GM19043 (cell line): ENCODE measurements around the gene EEF1AKMT4.
"Not testable (repeated sequence)": the region's sequence is repeated elsewhere in the genome, so short reads cannot be mapped to it uniquely, and the experiment has no call there.

Experiments
- ATAC-seq: cut with Tn5 transposase; IDR thresholded peaks from one replicate; pipeline ENCODE4 v1.9.1; 2021; ENCODE audit warnings: low read depth; ENCODE audit not compliant: unreplicated experiment

Gene EEF1AKMT4

DNA sequence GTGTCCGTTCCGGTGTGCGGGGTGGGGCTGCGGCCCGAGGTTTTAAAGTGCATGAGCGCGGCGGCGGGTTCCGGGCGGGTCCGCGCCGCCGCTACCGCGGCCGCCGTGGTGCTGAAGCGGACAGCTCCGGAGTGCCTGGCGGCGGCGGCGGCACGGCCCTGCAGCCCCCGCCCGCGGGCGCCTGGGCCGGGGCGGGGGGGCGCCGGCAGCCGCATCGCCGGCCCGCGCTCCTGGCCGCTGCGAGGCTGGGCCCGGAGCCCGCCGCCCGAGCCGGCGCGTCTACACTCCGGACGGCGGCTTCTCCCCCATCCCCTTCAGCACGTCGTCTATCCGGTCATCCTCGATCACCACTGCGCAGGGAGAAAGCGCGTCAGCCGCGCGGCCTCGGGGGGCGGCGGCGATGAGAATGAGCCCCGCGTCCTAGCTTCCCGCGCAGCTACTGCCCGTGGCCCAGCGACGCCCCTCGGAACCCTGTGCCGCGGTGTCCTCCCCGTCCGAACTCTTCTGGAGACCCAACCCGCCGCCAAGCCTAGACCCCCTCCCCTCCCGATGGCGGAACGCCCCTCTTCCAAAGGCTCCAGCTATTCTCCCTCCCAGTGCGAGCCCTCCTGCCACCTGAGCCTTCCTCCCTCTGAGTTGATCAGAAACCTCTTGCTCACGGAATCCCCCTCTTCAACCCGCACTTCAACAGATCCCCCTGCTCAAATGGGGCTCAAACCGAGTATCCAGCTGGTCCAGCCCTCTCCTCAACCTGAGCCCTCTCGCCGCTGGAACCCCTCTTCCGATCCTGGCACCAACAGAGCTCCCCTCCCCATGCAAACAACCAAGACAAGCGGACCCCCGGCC is 10.6 kb downstream of the EEF1AKMT4 start:
- no peak for ATAC-seq

DNA sequence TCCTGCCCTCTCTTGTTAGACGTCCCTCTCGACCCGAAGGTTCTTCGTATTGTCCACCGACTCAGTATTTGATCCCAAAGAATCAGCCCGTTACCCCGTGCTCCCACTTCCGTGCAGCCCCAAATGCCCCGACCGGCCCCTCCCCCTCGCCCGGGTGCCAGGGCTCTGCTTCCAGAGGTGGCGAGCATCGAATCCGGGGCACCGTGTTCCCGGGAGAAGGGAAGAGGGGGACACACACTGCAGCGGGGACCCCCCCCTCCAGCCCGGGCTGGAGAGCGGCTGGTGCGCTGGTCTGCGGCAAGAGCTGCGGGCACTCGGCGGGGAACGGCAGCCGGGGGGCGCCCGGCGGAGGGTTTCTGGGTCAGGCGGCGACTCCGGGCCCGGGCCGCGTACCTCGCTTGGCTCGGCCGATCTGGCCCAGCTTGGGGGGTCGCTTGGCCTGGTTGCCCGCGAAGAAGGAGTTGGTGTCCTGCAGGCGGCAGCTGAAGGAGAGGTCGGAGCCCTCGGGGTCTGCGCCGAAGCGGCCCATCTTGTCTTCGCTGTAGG is 11.3 kb downstream of the EEF1AKMT4 start:
- ATAC-seq = no peak

DNA sequence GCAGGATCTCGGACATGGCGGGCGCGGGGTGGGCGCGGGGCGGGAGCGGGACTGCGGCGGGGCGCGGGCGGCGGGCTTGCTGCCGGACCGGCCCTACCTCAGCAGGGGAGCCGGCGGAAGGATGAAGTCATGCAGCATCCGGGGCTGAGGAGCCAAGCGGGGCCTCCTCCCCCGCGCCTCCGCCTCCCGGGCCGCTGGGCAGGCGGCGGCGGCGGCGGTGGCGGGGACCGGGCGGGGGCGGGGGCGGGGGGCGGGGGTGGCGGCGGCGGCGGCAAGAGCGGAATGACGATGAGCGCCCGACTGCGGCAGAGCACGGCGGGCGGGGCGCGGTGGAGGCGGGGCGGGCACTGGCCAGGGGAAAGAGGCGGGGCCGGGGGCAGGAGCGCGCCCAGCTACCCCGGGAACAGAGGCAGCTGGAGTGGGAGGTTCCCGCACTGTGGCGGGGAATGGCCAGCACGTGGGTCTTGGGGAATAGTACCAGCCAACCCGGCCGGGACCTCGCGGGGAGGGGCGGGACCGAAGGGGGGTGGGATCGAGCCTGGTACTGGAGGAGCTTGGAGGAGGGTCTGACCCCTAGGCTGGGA is 11.9 kb downstream of the EEF1AKMT4 start, which contains the start of gene CAMK2N2:
Gene CAMK2N2, minus strand, starts transcription at position 284 of the 584 bp plus-strand sequence. Its CDS starts 268 bp downstream, at position 16.
- no peak for ATAC-seq

- ATAC-seq = no peak
Observed at GRCh38 chr3:184261854-184262763, 12.6 kb downstream of the EEF1AKMT4 start.

DNA sequence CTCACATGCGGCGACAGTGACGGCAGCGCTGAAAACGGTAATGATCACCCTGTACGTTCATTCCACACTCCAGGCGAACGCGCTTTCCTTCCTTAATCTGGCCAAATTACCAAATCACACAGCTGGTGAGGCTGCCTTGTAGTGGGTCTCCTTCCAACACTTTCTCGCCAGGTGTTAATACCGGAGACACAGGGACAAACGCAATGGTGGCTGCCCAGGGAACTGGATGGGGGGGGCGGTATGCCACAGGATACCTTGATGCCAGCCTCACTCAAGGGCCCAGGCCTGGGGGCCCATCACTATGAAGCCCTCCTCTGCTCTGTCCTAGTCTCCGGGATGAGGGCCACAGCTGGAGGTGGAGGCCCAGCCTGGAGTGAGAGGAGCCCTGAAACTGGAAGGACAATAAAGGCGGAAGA is 13.3 kb downstream of the EEF1AKMT4 start:
- no peak for ATAC-seq

- not testable (repeated sequence) for ATAC-seq
Observed at GRCh38 chr3:184267249-184267648, 17.8 kb downstream of the EEF1AKMT4 start.

DNA sequence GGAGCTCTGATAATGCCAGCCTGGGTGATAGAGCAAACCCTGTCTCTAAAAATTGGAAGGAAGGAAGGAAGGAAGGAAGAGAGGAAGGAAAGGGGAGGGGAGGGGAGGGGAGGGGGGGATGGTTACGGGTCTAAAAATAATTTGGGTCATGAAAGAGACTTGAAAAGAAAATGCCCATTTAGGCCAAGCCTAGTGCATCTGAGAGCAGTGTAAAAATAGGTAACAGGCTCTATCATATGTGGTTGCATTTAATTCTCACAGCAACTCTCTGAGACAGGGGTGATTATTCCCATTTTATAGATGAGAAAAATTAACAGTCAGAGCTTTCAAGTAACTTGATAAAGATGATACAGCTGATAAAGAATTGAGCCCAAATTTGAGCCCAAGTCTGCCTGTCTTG is 22.8 kb downstream of the EEF1AKMT4 start:
- no peak for ATAC-seq

- ATAC-seq = no peak
Observed at GRCh38 chr3:184275381-184275701, 25.9 kb downstream of the EEF1AKMT4 start.

GRCh38 chr3:184275961-184276910 is 26.8 kb downstream of the EEF1AKMT4 start, which contains the start of gene ECE2:
TSS of gene ECE2 (plus strand) at chr3:184276022. CDS start at chr3:184276154, 132 bp downstream.
- ATAC-seq = no peak

DNA sequence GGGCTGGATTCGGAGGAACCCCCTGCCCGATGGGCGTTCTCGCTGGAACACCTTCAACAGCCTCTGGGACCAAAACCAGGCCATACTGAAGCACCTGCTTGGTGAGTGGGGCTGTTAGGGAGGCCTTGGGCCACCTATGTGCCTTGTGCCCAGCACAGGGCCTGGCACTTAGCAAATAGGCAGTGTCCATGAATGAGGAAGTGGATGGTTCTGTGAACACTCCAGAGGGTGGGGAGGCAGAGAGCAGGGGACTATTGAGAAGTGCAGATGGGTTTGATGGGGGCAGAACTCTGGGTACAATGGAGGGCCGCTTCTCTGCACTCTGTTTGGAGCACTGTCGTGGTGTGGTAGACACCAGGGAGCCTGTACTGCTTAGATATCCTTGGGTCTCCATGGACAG is 27.9 kb downstream of the EEF1AKMT4 start:
- no peak for ATAC-seq

DNA sequence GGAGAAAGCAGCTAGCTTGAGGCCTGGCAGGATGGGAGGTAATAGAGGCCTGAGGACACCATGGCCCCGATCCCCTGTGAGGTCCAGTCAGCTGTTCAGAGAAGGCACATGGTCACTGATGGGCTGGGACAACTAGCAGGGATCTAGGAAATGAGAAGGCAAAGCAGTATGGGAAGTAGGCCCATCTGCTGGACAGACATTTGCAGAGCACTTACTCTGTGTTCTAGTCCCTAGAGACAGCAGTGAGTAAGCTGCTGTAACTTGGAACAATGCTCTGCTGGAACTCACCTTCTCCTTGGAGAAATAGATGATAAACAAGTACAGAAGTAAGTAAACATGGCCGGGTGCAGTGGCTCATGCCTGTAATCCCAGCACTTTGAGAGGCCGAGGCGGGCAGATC is 33.5 kb downstream of the EEF1AKMT4 start:
- no peak for ATAC-seq

DNA sequence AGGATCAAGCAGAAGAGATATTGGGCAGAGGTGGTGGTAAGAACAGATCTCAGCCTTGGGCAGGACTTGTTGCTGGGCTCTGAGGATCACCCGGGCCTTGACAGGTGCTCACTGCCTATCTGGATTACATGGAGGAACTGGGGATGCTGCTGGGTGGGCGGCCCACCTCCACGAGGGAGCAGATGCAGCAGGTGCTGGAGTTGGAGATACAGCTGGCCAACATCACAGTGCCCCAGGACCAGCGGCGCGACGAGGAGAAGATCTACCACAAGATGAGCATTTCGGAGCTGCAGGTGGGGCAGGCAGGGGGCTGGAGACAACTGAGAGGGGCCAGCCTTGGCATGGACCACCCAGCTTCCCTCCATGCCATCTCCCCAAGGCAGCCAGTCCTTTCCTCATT is 34.2 kb downstream of the EEF1AKMT4 start:
- ATAC-seq = no peak

DNA sequence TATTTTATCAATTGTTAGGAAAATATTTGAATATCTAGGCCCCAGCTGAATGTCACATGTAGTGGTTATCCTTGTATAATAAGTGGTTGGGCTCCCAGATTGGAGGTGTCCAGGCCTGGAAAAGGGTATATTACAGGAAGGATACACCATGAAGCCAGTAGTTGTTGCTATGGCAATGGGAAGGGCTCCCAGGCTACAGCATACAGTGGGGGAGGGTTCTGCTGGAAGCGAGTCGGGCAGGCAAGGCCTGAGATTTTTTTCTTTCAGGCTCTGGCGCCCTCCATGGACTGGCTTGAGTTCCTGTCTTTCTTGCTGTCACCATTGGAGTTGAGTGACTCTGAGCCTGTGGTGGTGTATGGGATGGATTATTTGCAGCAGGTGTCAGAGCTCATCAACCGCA is 35.2 kb downstream of the EEF1AKMT4 start:
- no peak for ATAC-seq

DNA sequence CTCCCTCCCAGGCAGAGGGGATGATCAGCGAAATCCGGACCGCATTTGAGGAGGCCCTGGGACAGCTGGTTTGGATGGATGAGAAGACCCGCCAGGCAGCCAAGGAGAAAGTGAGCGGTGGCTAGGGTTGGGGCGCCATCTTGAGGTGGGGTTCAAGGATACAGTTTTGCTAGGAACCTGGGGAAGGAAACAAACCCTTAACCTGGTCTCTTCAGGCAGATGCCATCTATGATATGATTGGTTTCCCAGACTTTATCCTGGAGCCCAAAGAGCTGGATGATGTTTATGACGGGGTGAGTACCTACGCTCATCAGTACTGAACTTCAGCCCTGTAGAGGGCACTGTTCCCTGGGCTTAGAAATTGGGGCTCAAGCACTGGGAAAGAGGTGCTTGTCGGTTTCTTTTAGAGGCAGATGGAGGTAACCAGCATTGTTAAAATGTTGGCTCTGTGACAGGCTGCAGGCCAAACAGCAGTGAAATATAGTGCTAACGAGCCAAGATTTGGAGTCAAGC is 40.0 kb downstream of the EEF1AKMT4 start:
- ATAC-seq = no peak

DNA sequence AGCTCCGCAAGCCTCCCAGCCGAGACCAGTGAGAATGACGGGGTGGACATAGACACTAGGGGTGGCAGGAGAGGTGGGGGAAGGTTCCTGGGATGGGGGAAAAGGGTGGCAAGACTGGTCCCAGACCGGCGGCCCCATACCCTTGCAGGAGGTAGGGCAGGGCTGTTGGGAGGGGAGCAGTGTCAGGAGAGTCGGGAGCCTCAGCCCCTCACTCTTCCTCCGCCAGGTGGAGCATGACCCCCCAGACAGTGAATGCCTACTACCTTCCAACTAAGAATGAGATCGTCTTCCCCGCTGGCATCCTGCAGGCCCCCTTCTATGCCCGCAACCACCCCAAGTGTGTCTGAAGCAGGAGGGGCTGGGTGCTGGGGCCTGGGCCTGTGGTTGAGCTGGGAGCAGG is 40.9 kb downstream of the EEF1AKMT4 start:
- no peak for ATAC-seq

DNA sequence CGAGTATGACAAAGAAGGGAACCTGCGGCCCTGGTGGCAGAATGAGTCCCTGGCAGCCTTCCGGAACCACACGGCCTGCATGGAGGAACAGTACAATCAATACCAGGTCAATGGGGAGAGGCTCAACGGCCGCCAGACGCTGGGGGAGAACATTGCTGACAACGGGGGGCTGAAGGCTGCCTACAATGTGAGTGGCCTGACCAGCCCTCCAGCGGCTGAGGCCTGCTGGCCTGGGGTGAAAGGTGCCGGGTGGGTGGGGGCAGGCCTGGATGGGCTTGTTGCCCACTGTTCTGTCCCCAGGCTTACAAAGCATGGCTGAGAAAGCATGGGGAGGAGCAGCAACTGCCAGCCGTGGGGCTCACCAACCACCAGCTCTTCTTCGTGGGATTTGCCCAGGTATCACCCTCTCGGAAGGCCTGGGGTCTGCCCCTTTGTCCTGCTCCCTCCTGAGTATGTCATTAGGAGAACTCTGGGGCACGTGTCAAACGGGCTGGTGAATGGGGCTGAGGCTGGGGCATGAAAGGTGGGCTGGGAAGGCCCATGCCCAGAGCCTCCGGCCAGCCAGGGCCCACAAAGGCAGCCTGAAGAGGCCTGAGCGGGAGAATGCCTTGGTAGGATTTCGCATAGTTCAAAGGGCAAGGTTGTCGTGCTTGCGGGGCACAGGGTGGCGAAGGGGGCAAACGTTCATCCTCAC is 41.7 kb downstream of the EEF1AKMT4 start:
- no peak for ATAC-seq

- no peak for ATAC-seq
Observed at GRCh38 chr3:184291738-184292445, 42.4 kb downstream of the EEF1AKMT4 start.

- no peak for ATAC-seq
Observed at GRCh38 chr3:184295771-184296170, 46.3 kb downstream of the EEF1AKMT4 start.
